CD4-positive, CD25-positive, alpha-beta regulatory T cell (primary cell): ENCODE data around the gene HDAC10. TPM values are rescaled to one million over a fixed set of nuclear protein-coding genes. Genes with fewer than 3 reads are reported as not detected.

Source experiments
- ATAC-seq, 2 donors: fragments of 150-1000 bp; cut with Tn5 transposase; one replicate each; pipeline ENCODE4 v1.10.0; 2021; ENCODE audit warnings: low read depth in 2 of 2, moderate number of reproducible peaks in 2 of 2, moderate library complexity in 1 of 2
- DNase-seq, 3 donors: peaks; one replicate each; pipeline versions ENCODE4 v3.0.0 to v3.0.0-alpha.2; 2012 to 2022; ENCODE audit warnings: mixed read lengths in 1 of 3
- H3K27ac ChIP-seq: one replicate; pipeline ENCODE4 v1.7.0; 2013; ENCODE audit warnings: mild to moderate bottlenecking, low read length; ENCODE audit not compliant: insufficient read depth, poor library complexity, severe bottlenecking
- H3K27me3 ChIP-seq: one replicate; pipeline ENCODE4 v1.7.0; 2013; ENCODE audit warnings: low read length; ENCODE audit not compliant: control insufficient read depth, insufficient read depth
- H3K36me3 ChIP-seq: one replicate; pipeline ENCODE4 v1.7.0; 2013; ENCODE audit warnings: mild to moderate bottlenecking, low read length, moderate library complexity; ENCODE audit not compliant: control insufficient read depth, insufficient read depth
- H3K4me1 ChIP-seq: 2 replicates; pipeline ENCODE4 v1.7.0; 2013; ENCODE audit warnings: mild to moderate bottlenecking, low read length; ENCODE audit not compliant: insufficient read depth, control insufficient read depth, poor library complexity, severe bottlenecking
- H3K4me3 ChIP-seq: one replicate; pipeline ENCODE4 v1.7.0; 2013; ENCODE audit warnings: low read depth, mild to moderate bottlenecking, low read length, moderate library complexity
- H3K9me3 ChIP-seq, 2 experiments: 1 replicate in 1 of 2; 2 replicates in 1 of 2; pipeline ENCODE4 v1.7.0; 2013; ENCODE audit warnings: low read length in 2 of 2, mild to moderate bottlenecking in 1 of 2, moderate library complexity in 1 of 2; ENCODE audit not compliant: control insufficient read depth in 2 of 2
- H3K27ac Mint-ChIP-seq, 3 donors: one replicate each; pipeline ENCODE4 v1.8.0; 2020 to 2022; ENCODE audit warnings: mild to moderate bottlenecking in 3 of 3, mixed read lengths in 3 of 3, moderate library complexity in 2 of 3
- H3K27me3 Mint-ChIP-seq: one replicate; pipeline ENCODE4 v1.8.0; 2022; ENCODE audit warnings: mild to moderate bottlenecking, mixed read lengths
- H3K36me3 Mint-ChIP-seq: one replicate; pipeline ENCODE4 v1.8.0; 2020; ENCODE audit warnings: mixed read lengths
- H3K4me1 Mint-ChIP-seq, 4 donors: one replicate each; pipeline ENCODE4 v1.8.0; 2020 to 2022; ENCODE audit warnings: mixed read lengths in 4 of 4, mild to moderate bottlenecking in 1 of 4
- H3K4me3 Mint-ChIP-seq, 4 donors: one replicate each; pipeline ENCODE4 v1.8.0; 2020 to 2022; ENCODE audit warnings: mild to moderate bottlenecking in 4 of 4, mixed read lengths in 4 of 4, moderate library complexity in 3 of 4
- H3K9me3 Mint-ChIP-seq, 7 donors: one replicate each; pipeline ENCODE4 v1.8.0; 2020 to 2022; ENCODE audit warnings: mixed read lengths in 7 of 7, mild to moderate bottlenecking in 3 of 7, moderate library complexity in 2 of 7
- polyA plus RNA-seq, 4 donors: library from polyadenylated mRNA; unstranded; fragments of 300-500 nt; fragmentation: Illumina TruSeq; gene quantifications; one replicate each; pipeline ENCODE4 v1.2.3, GENCODE V29; 2021
- total RNA-seq: library from RNA; stranded (reverse); gene quantifications from one replicate; pipeline ENCODE4 v1.2.3, GENCODE V29; 2022

The HDAC10 gene
- total and polyA plus RNA-seq, 5 donors from 2014 or later, result 6.0 to 125 (median 7.5) TPM

GRCh38 chr22:50287731-50288130 is 36.7 kb upstream of the HDAC10 start:
- Histone ChIP-seq H3K27me3 (no peaks in the 10 kb centered on the region), H3K4me1 (no peaks in the 10 kb centered on the region), H3K9me3 (no peaks in the 10 kb centered on the region), H3K27ac (no peak overlapping the region), H3K36me3 (no peaks in the 10 kb centered on the region), H3K4me3 (no peak overlapping the region)
- peaks cover 5% of the 10 kb centered on the region for H3K27me3 Mint-ChIP-seq
- no peaks in the 10 kb centered on the region for H3K36me3 Mint-ChIP-seq
- no peaks in the 10 kb centered on the region for H3K9me3 Mint-ChIP-seq
- H3K4me3 Mint-ChIP-seq, result no peak overlapping the region
- no peak overlapping the region for H3K27ac Mint-ChIP-seq
- ATAC-seq (no peak), DNase-seq (no peak)
- H3K4me1 Mint-ChIP-seq, result peaks cover 0 to 3% (median 0%) of the 10 kb centered on the region in 4 donors

- no peak overlapping the region for H3K27ac Mint-ChIP-seq
- DNase-seq (no peak), ATAC-seq (no peak)
- H3K4me3 Mint-ChIP-seq, result no peak overlapping the region
- no peaks in the 10 kb centered on the region for H3K36me3 Mint-ChIP-seq
- Histone ChIP-seq H3K27ac (no peak overlapping the region), H3K4me1 (no peaks in the 10 kb centered on the region), H3K36me3 (no peaks in the 10 kb centered on the region), H3K27me3 (no peaks in the 10 kb centered on the region), H3K4me3 (no peak overlapping the region), H3K9me3 (no peaks in the 10 kb centered on the region)
- H3K27me3 Mint-ChIP-seq, result no peaks in the 10 kb centered on the region
- H3K9me3 Mint-ChIP-seq, result no peaks in the 10 kb centered on the region
- H3K4me1 Mint-ChIP-seq, result no peaks in the 10 kb centered on the region
These were observed 35.7 kb upstream of the HDAC10 start for GRCh38 chr22:50286701-50287318.

- H3K4me3 Mint-ChIP-seq, result no peak overlapping the region
These were observed 35.2 kb upstream of the HDAC10 start for GRCh38 chr22:50286275-50286674.

GRCh38 chr22:50285568-50286229 is 34.6 kb upstream of the HDAC10 start:
- Histone ChIP-seq H3K36me3 (no peaks in the 10 kb centered on the region), H3K27ac (no peak overlapping the region), H3K27me3 (no peaks in the 10 kb centered on the region), H3K9me3 (no peaks in the 10 kb centered on the region), H3K4me3 (no peak overlapping the region), H3K4me1 (no peaks in the 10 kb centered on the region)
- no peak overlapping the region for H3K4me3 Mint-ChIP-seq
- no peaks in the 10 kb centered on the region for H3K36me3 Mint-ChIP-seq
- DNase-seq (no peak), ATAC-seq (no peak)
- H3K4me1 Mint-ChIP-seq, result no peaks in the 10 kb centered on the region
- H3K27ac Mint-ChIP-seq, result no peak overlapping the region
- H3K27me3 Mint-ChIP-seq, result no peaks in the 10 kb centered on the region
- H3K9me3 Mint-ChIP-seq, result no peaks in the 10 kb centered on the region

More at GRCh38 chr22:50286275-50286674, 35.2 kb upstream of the HDAC10 start:
- H3K27ac ChIP-seq, result no peak overlapping the region
- no peaks in the 10 kb centered on the region for H3K4me1 ChIP-seq
- H3K4me3 ChIP-seq, result no peak overlapping the region
- Mint-ChIP-seq H3K27ac (no peak overlapping the region), H3K36me3 (no peaks in the 10 kb centered on the region), H3K27me3 (no peaks in the 10 kb centered on the region), H3K4me1 (no peaks in the 10 kb centered on the region), H3K9me3 (no peaks in the 10 kb centered on the region)
- DNase-seq (no peak), ATAC-seq (no peak)
- no peaks in the 10 kb centered on the region for H3K9me3 ChIP-seq
- H3K27me3 ChIP-seq, result no peaks in the 10 kb centered on the region
- no peaks in the 10 kb centered on the region for H3K36me3 ChIP-seq

- no peaks in the 10 kb centered on the region for H3K9me3 ChIP-seq
- H3K4me3 Mint-ChIP-seq, result no peak overlapping the region
These were observed 33.4 kb upstream of the HDAC10 start for GRCh38 chr22:50284479-50284878.

GRCh38 chr22:50283821-50284220 is 32.8 kb upstream of the HDAC10 start:
- Histone ChIP-seq H3K27me3 (no peaks in the 10 kb centered on the region), H3K27ac (no peak overlapping the region), H3K4me1 (no peaks in the 10 kb centered on the region), H3K4me3 (no peak overlapping the region), H3K9me3 (no peaks in the 10 kb centered on the region), H3K36me3 (no peaks in the 10 kb centered on the region)
- Mint-ChIP-seq H3K27me3 (no peaks in the 10 kb centered on the region), H3K27ac (no peak overlapping the region), H3K4me3 (no peak overlapping the region), H3K4me1 (no peaks in the 10 kb centered on the region), H3K36me3 (no peaks in the 10 kb centered on the region), H3K9me3 (peaks cover 0 to under 1% (median 0%) of the 10 kb centered on the region in 7 donors)
- no peak for ATAC-seq
- no peak for DNase-seq

More at GRCh38 chr22:50284479-50284878, 33.4 kb upstream of the HDAC10 start:
- Histone ChIP-seq H3K4me3 (no peak overlapping the region), H3K27me3 (no peaks in the 10 kb centered on the region), H3K27ac (no peak overlapping the region), H3K36me3 (no peaks in the 10 kb centered on the region), H3K4me1 (no peaks in the 10 kb centered on the region)
- no peaks in the 10 kb centered on the region for H3K9me3 Mint-ChIP-seq
- no peak overlapping the region for H3K27ac Mint-ChIP-seq
- no peaks in the 10 kb centered on the region for H3K27me3 Mint-ChIP-seq
- no peak for DNase-seq
- ATAC-seq, result no peak
- H3K4me1 Mint-ChIP-seq, result no peaks in the 10 kb centered on the region
- H3K36me3 Mint-ChIP-seq, result no peaks in the 10 kb centered on the region

- no peak overlapping the region for H3K27ac Mint-ChIP-seq
- no peak overlapping the region for H3K4me3 ChIP-seq
- no peaks in the 10 kb centered on the region for H3K9me3 ChIP-seq
- H3K27ac ChIP-seq, result no peak overlapping the region
- ATAC-seq, result no peak
- no peaks in the 10 kb centered on the region for H3K4me1 ChIP-seq
- no peak overlapping the region for H3K4me3 Mint-ChIP-seq
- no peaks in the 10 kb centered on the region for H3K4me1 Mint-ChIP-seq
- peaks cover 0 to 1% (median 0%) of the 10 kb centered on the region in 7 donors for H3K9me3 Mint-ChIP-seq
- no peaks in the 10 kb centered on the region for H3K36me3 ChIP-seq
- DNase-seq, result no peak
- H3K27me3 ChIP-seq, result no peaks in the 10 kb centered on the region
- no peaks in the 10 kb centered on the region for H3K36me3 Mint-ChIP-seq
- H3K27me3 Mint-ChIP-seq, result no peaks in the 10 kb centered on the region
These were observed 31.5 kb upstream of the HDAC10 start for GRCh38 chr22:50282361-50283155.
